HepG2 (cell line): Measurements from ENCODE around the gene AEBP1. TPM values are rescaled to one million over a fixed set of nuclear protein-coding genes. Genes with fewer than 3 reads are reported as not detected.

ENCODE experiments used
- HNRNPL ChIP-seq: fragments of 200-400 bp; formaldehyde crosslinking; IDR thresholded peaks from 2 replicates; pipeline ENCODE4 v1.6.1; 2017; ENCODE audit warnings: mild to moderate bottlenecking, low read depth, low read length
- KDM1A ChIP-seq: IDR thresholded peaks from 2 replicates; pipeline ENCODE4 v1.6.1; 2016; ENCODE audit warnings: missing compliant biosample characterization
- MBNL3 ChIP-seq: fragments of 250-450 bp; sonication (Bioruptor Pico); conservative IDR thresholded peaks from 2 replicates; pipeline ENCODE4 v1.8.0; 2022; ENCODE audit warnings: mild to moderate bottlenecking, inconsistent platforms
- MIXL1 ChIP-seq: IDR thresholded peaks from 2 replicates; pipeline ENCODE4 v1.6.1; 2016
- NR2F1 ChIP-seq, 2 experiments: fragments of 450-650 bp in 1 of 2; formaldehyde crosslinking in 1 of 2; IDR thresholded peaks; 2 replicates each; pipeline versions ENCODE4 v1.5.0 to v1.6.1; 2016 to 2020; ENCODE audit warnings: mild to moderate bottlenecking in 1 of 2, missing compliant biosample characterization in 1 of 2, missing genetic modification reagents in 1 of 2, moderate library complexity in 1 of 2
- RBM39 ChIP-seq: fragments of 200-400 bp; formaldehyde crosslinking; IDR thresholded peaks from one replicate; pipeline ENCODE4 v1.6.1; 2018; ENCODE audit warnings: antibody characterized with exemption, mild to moderate bottlenecking, low read depth, low read length; ENCODE audit not compliant: poor library complexity, severe bottlenecking
- YEATS2 ChIP-seq: sonication (generic); formaldehyde crosslinking; IDR thresholded peaks from 2 replicates; pipeline ENCODE4 v1.4.0; 2020; ENCODE audit warnings: missing genetic modification reagents, borderline replicate concordance
- ZFAT ChIP-seq: sonication (generic); formaldehyde crosslinking; conservative IDR thresholded peaks from 2 replicates; pipeline ENCODE4 v1.8.1; 2023; ENCODE audit warnings: missing genetic modification reagents, inconsistent platforms
- ZMYM3 ChIP-seq: sonication (generic); formaldehyde crosslinking; IDR thresholded peaks from 2 replicates; pipeline ENCODE4 v1.5.1; 2020; ENCODE audit warnings: mild to moderate bottlenecking, missing genetic modification reagents
- ZNF136 ChIP-seq: sonication (generic); formaldehyde crosslinking; IDR thresholded peaks from 2 replicates; pipeline ENCODE4 v1.8.1; 2022; ENCODE audit warnings: low read depth, mild to moderate bottlenecking, moderate library complexity, missing genetic modification reagents
- ZNF317 ChIP-seq: sonication (generic); formaldehyde crosslinking; IDR thresholded peaks from 2 replicates; pipeline ENCODE4 v1.5.0; 2020; ENCODE audit warnings: mild to moderate bottlenecking, missing genetic modification reagents
- ZNF382 ChIP-seq: sonication (generic); formaldehyde crosslinking; IDR thresholded peaks from 2 replicates; pipeline ENCODE4 v1.5.0; 2020; ENCODE audit warnings: missing genetic modification reagents, mild to moderate bottlenecking, borderline replicate concordance
- ZNF431 ChIP-seq: sonication (generic); formaldehyde crosslinking; IDR thresholded peaks from 2 replicates; pipeline ENCODE4 v1.9.0; 2022; ENCODE audit warnings: missing genetic modification reagents, low read depth, mild to moderate bottlenecking, borderline replicate concordance
- ZNF496 ChIP-seq: sonication (generic); formaldehyde crosslinking; IDR thresholded peaks from 2 replicates; pipeline ENCODE4 v1.8.1; 2023; ENCODE audit warnings: mild to moderate bottlenecking, moderate library complexity, missing genetic modification reagents; ENCODE audit not compliant: insufficient replicate concordance
- ZNF547 ChIP-seq: sonication (generic); formaldehyde crosslinking; IDR thresholded peaks from 2 replicates; pipeline ENCODE4 v1.5.1; 2020; ENCODE audit warnings: mild to moderate bottlenecking, missing genetic modification reagents
- ZNF549 ChIP-seq: sonication (generic); formaldehyde crosslinking; IDR thresholded peaks from 2 replicates; pipeline ENCODE4 v1.5.0; 2020; ENCODE audit warnings: missing genetic modification reagents
- ZNF567 ChIP-seq: sonication (generic); formaldehyde crosslinking; IDR thresholded peaks from 2 replicates; pipeline ENCODE4 v1.8.1; 2023; ENCODE audit warnings: mild to moderate bottlenecking, missing genetic modification reagents, borderline replicate concordance
- ZNF614 ChIP-seq: IDR thresholded peaks from 2 replicates; pipeline ENCODE4 v1.6.1; 2018; ENCODE audit warnings: missing biosample characterization, missing genetic modification reagents, inconsistent platforms, borderline replicate concordance
- polyA plus RNA-seq, 8 experiments: library from polyadenylated mRNA; depleted of rRNA in 3 of 8; stranded (reverse) in 7 of 8; unstranded in 1 of 8; fragments of >200 nt; fragmentation: Illumina TruSeq in 4 of 8; extraction: Trizol in 4 of 8; gene quantifications; 2 replicates each; pipeline versions ENCODE4 v1.2.1 to v1.2.3, GENCODE V29; 2011 to 2016; ENCODE audit warnings: low read depth in 4 of 8, missing spikeins in 1 of 8, mixed read lengths in 1 of 8; ENCODE audit not compliant: insufficient read depth in 1 of 8
- total RNA-seq, 5 experiments: library from RNA; depleted of rRNA; stranded (reverse); fragments of >200 nt; fragmentation: Illumina TruSeq; extraction: Trizol; gene quantifications; 2 replicates each; pipeline ENCODE4 v1.2.3, GENCODE V29; 2016; ENCODE audit warnings: low read depth in 1 of 5
- TF ChIP-seq, protein P1 (sequence below): sonication (generic); formaldehyde crosslinking; IDR thresholded peaks from 2 replicates; pipeline ENCODE4 v1.4.0; 2020; ENCODE audit warnings: missing genetic modification reagents, mild to moderate bottlenecking, borderline replicate concordance
- TF ChIP-seq, protein P2 (sequence below): sonication (generic); formaldehyde crosslinking; IDR thresholded peaks from 2 replicates; pipeline ENCODE4 v1.4.0; 2020; ENCODE audit warnings: low read depth, mild to moderate bottlenecking, missing genetic modification reagents
- TF ChIP-seq, protein P3 (sequence below): sonication (generic); formaldehyde crosslinking; IDR thresholded peaks from 2 replicates; pipeline ENCODE4 v1.5.0; 2020; ENCODE audit warnings: missing genetic modification reagents
- TF ChIP-seq, protein P4 (sequence below): sonication (generic); formaldehyde crosslinking; IDR thresholded peaks from 2 replicates; pipeline ENCODE4 v1.5.1; 2020; ENCODE audit warnings: missing genetic modification reagents, mild to moderate bottlenecking, borderline replicate concordance

AEBP1 gene
- total and polyA plus RNA-seq, 2 of the 13 experiments (the other 11 are each of a cell fraction or from before 2014, with no cell fraction given) = 0.22 to 0.55 TPM

DNA sequence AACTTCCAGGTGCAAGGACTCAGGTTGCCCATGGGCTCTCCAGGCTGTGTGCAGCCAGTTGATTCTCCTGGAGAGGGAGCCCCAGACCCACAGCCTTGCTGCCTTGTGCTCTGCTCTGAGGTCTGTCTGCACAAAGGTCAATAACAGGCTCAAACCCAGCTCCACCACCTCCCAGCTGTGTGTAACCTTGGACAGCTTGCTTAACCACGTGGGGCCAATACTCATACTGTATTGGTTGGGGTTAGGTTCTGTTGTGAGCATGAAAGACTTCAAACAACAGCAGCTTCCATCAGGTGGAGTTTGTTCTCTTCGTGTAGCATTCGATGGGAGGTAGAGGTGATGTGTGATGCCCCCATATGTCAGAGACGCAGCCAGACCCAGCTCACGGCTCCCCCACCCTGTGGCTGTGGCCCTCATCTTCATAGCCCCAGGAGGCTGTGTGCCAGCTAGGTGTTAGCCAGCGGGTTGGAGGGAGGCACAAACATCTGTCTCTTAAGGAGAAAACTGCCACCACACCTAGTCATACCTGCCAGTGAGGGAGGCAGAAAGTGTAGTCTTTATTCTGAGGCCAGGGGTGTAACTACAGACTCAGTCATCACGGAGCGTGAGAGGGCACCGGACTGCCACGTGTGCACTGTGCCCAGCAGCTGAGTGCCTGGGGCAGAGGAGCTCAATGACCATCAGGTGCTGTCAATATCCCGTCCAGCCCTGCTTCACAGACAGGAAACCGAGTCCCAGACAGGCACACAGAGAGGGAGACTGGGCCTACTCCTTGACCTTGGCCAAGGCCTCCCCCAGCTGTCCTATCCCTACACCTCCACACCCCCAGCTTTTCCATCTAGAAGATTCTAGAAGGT lies 27.3 kb downstream of the AEBP1 start (continued):
- TF ChIP-seq ZNF614 (CRISPR knock-in tag) = no peak
- no peak for TF ChIP-seq ZNF382
- TF ChIP-seq, protein P1, sequence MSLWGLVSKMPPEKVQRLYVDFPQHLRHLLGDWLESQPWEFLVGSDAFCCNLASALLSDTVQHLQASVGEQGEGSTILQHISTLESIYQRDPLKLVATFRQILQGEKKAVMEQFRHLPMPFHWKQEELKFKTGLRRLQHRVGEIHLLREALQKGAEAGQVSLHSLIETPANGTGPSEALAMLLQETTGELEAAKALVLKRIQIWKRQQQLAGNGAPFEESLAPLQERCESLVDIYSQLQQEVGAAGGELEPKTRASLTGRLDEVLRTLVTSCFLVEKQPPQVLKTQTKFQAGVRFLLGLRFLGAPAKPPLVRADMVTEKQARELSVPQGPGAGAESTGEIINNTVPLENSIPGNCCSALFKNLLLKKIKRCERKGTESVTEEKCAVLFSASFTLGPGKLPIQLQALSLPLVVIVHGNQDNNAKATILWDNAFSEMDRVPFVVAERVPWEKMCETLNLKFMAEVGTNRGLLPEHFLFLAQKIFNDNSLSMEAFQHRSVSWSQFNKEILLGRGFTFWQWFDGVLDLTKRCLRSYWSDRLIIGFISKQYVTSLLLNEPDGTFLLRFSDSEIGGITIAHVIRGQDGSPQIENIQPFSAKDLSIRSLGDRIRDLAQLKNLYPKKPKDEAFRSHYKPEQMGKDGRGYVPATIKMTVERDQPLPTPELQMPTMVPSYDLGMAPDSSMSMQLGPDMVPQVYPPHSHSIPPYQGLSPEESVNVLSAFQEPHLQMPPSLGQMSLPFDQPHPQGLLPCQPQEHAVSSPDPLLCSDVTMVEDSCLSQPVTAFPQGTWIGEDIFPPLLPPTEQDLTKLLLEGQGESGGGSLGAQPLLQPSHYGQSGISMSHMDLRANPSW (CRISPR knock-in tag) = no peak
- TF ChIP-seq ZFAT (CRISPR knock-in tag) = no peak
- TF ChIP-seq MIXL1 (CRISPR knock-in tag) = peak; percentile 72
- no peak for TF ChIP-seq RBM39
- TF ChIP-seq, protein P2, sequence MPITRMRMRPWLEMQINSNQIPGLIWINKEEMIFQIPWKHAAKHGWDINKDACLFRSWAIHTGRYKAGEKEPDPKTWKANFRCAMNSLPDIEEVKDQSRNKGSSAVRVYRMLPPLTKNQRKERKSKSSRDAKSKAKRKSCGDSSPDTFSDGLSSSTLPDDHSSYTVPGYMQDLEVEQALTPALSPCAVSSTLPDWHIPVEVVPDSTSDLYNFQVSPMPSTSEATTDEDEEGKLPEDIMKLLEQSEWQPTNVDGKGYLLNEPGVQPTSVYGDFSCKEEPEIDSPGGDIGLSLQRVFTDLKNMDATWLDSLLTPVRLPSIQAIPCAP (CRISPR knock-in tag) = no peak
- TF ChIP-seq ZNF549 (CRISPR knock-in tag) = peak; percentile 99
- TF ChIP-seq YEATS2 (CRISPR knock-in tag) = peak; percentile 66; the same call in 1 of the 2 replicates
- no peak for TF ChIP-seq ZNF547 (CRISPR knock-in tag)
- no peak for TF ChIP-seq ZMYM3 (CRISPR knock-in tag)
- TF ChIP-seq ZNF431 (CRISPR knock-in tag) = no peak
- TF ChIP-seq ZNF567 (CRISPR knock-in tag) = no peak
- TF ChIP-seq, protein P3, sequence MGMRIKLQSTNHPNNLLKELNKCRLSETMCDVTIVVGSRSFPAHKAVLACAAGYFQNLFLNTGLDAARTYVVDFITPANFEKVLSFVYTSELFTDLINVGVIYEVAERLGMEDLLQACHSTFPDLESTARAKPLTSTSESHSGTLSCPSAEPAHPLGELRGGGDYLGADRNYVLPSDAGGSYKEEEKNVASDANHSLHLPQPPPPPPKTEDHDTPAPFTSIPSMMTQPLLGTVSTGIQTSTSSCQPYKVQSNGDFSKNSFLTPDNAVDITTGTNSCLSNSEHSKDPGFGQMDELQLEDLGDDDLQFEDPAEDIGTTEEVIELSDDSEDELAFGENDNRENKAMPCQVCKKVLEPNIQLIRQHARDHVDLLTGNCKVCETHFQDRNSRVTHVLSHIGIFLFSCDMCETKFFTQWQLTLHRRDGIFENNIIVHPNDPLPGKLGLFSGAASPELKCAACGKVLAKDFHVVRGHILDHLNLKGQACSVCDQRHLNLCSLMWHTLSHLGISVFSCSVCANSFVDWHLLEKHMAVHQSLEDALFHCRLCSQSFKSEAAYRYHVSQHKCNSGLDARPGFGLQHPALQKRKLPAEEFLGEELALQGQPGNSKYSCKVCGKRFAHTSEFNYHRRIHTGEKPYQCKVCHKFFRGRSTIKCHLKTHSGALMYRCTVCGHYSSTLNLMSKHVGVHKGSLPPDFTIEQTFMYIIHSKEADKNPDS = no peak
- no peak for TF ChIP-seq KDM1A (CRISPR knock-in tag)
- TF ChIP-seq MBNL3 (CRISPR knock-in tag) = no peak
- no peak for TF ChIP-seq ZNF317 (CRISPR knock-in tag)
- no peak for TF ChIP-seq ZNF136 (CRISPR knock-in tag)
- no peak for TF ChIP-seq ZNF496 (CRISPR knock-in tag)
- TF ChIP-seq, protein P4, sequence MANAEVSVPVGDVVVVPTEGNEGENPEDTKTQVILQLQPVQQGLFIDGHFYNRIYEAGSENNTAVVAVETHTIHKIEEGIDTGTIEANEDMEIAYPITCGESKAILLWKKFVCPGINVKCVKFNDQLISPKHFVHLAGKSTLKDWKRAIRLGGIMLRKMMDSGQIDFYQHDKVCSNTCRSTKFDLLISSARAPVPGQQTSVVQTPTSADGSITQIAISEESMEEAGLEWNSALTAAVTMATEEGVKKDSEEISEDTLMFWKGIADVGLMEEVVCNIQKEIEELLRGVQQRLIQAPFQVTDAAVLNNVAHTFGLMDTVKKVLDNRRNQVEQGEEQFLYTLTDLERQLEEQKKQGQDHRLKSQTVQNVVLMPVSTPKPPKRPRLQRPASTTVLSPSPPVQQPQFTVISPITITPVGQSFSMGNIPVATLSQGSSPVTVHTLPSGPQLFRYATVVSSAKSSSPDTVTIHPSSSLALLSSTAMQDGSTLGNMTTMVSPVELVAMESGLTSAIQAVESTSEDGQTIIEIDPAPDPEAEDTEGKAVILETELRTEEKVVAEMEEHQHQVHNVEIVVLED (CRISPR knock-in tag) = 0 out of 2 replicates have a peak, but pooled peaks have one; percentile 22
- TF ChIP-seq HNRNPL = no peak
- TF ChIP-seq NR2F1 (CRISPR knock-in tag; IDR thresholded peaks at IDR 0.05) = peak; percentile 58 to 67; a peak in 3 of 4 replicates
